AG04449 (cell line): ENCODE results near the gene HMGB2.

Experiments used
- CTCF ChIA-PET: fragments of 350-600 bp; formaldehyde crosslinking; extraction: SDS; loops from one replicate; lab custom pipeline; 2021; ENCODE audit warnings: antibody characterized with exemption; lab: Yijun Ruan, JAX
- POLR2A ChIA-PET: fragments of 400-600, 350-600 bp; formaldehyde crosslinking; extraction: SDS; loops from one replicate; lab custom pipeline; 2020; ENCODE audit warnings: antibody characterized with exemption, inconsistent platforms; lab: Yijun Ruan, JAX
- DNase-seq: peaks from one replicate; pipeline ENCODE4 v3.0.0-alpha.2; 2010; ENCODE audit warnings: low read depth, low spot score
- H3K4me3 ChIP-seq: 2 replicates; pipeline ENCODE4 v1.5.1; 2011; ENCODE audit warnings: low read depth, mild to moderate bottlenecking, control low read depth, low read length
- TF ChIP-seq, protein P1 (sequence below): IDR thresholded peaks from one replicate; pipeline ENCODE4 v1.5.1; 2011; ENCODE audit warnings: mild to moderate bottlenecking, moderate library complexity, low read length, control low read depth, inconsistent platforms; ENCODE audit not compliant: insufficient read depth; ENCODE audit errors: missing control alignments

Gene HMGB2

DNA sequence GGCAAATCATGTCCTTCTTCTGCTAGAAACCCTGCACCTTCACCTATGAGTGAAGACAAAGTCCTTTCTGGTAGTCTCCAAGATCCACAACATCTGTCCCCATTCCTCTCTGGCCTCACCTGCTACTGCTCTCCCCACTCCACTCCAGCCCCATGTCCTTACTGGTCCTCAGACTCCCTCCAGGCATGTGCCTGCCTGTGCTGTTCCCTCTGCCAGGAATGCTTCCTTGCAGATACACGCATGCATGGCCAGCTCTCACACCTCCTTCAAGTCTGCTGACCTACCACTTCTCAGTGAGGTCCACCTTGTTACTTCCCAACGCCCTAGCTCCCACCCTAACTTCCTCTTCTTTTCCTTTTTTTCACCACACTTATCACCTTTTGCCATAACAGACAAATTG lies 18.1 kb downstream of the HMGB2 start:
- ChIA-PET CTCF (interaction anchor here (0.9 to 9.9 kb wide), 5 partner anchors 10 to 511 kb away, joined by 3 to 464 read pairs (median 8); no protein-coding TSS in a partner anchor), POLR2A (no interaction called here)
- TF ChIP-seq, protein P1, sequence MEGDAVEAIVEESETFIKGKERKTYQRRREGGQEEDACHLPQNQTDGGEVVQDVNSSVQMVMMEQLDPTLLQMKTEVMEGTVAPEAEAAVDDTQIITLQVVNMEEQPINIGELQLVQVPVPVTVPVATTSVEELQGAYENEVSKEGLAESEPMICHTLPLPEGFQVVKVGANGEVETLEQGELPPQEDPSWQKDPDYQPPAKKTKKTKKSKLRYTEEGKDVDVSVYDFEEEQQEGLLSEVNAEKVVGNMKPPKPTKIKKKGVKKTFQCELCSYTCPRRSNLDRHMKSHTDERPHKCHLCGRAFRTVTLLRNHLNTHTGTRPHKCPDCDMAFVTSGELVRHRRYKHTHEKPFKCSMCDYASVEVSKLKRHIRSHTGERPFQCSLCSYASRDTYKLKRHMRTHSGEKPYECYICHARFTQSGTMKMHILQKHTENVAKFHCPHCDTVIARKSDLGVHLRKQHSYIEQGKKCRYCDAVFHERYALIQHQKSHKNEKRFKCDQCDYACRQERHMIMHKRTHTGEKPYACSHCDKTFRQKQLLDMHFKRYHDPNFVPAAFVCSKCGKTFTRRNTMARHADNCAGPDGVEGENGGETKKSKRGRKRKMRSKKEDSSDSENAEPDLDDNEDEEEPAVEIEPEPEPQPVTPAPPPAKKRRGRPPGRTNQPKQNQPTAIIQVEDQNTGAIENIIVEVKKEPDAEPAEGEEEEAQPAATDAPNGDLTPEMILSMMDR, result no peak
- H3K4me3 ChIP-seq, result no peak overlapping the region
- DNase-seq, result no peak

DNA sequence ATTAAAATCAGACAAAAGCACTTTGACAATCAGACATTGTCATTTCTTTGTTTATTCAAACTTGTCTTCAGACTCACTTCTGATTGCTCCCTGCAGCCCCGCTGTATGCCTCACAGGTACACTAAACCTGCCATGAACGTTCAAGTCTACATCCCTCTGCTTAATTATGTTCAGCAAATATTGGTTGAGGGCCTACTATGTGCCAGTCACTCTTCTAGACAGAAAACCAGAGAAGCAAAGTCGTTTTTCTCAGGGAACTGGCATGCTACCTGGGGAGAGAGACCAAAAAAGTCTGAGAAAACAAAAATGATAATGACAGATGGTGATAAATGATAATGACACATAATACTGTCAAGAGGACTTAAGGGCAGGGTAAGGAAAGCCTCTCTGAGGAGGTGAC lies 19.4 kb downstream of the HMGB2 start:
- no peak for DNase-seq
- ChIA-PET POLR2A (no interaction called here), CTCF (interaction anchor here (6.8 kb wide), 1 partner anchor 105 kb away, joined by 38 read pairs; no protein-coding TSS in a partner anchor)
- TF ChIP-seq, protein P1, result no peak
- no peak overlapping the region for H3K4me3 ChIP-seq

DNA sequence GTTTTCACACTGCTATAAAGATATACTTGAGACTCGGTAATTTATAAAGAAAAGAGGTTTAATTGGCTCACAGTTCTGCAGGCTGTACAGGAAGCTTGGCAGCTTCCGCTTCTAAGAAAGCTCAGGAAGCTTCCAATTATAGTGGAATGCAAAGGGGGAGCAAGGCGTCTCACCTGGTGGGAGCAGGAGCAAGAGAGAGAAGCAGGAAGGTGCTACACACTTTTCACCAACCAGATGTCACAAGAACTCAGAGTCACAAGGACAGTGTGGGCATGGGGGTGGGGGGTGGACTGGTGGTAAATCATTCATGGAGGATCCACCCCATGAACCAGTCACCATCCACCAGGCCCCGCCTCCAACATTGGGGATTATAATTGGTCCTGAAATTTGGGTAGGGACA lies 22.8 kb downstream of the HMGB2 start:
- POLR2A ChIA-PET, result no interaction called here
- CTCF ChIA-PET, result interaction anchor here (1.2 to 6.8 kb wide), 3 partner anchors 10 to 108 kb away, joined by 3 to 38 read pairs (median 15); no protein-coding TSS in a partner anchor
- H3K4me3 ChIP-seq, result no peak overlapping the region
- TF ChIP-seq, protein P1, result no peak
- DNase-seq, result no peak

DNA sequence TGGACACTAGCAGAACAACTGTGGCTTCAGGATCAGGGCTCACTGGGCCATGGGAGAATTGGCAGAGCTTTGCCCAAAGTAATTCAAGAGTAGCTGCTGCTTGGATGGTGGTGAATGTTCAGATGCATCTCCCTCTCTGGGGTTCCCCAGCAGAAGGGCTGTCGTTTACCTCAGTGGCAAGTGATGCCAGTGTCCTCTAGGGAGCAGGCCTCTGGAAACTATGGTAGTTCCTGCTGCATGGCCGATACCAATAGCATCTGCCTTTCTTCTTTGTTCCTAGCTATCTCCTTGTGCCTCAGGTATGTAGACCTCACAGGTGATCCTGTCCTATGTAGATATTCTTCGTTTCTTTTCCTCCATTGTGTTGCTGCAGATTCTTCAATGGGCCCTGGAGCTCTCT lies 26.4 kb downstream of the HMGB2 start:
- no peak for DNase-seq
- no peak overlapping the region for H3K4me3 ChIP-seq
- CTCF ChIA-PET, result interaction anchor here (1.0 to 6.0 kb wide), 5 partner anchors 11 to 294 kb away, joined by 3 to 36 read pairs (median 8); no protein-coding TSS in a partner anchor
- TF ChIP-seq, protein P1, result no peak
- POLR2A ChIA-PET, result no interaction called here

DNA sequence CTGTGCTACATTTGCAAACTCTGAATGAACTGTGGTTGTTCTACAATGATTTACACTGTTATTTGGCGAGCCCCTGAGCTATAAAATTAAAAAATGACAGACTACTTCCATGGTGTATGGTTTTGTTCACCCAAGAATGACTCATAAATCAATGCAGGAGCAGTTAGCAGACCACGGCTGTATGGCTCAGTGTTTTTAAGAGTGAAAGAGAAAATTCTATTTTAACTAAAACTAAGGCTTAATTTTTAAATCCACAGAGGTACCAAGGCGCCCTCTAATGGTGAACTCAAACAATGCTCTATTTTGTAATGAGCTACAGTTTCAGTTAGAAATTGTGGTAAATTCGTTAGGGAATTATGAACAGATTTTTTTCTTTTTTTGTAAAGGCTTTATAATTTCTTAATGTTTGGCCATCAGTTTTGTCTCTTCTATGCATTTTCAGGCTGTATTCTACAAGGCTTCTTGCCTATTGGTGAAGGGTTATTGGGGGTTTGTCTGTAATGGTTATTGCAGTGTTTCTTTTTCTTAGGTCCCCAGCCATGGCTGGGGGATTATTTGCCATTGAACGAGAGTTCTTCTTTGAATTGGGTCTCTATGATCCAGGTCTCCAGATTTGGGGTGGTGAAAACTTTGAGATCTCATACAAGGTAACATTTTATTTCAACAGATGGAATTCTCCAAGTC lies 32.5 kb downstream of the HMGB2 start:
- H3K4me3 ChIP-seq, result no peak overlapping the region
- ChIA-PET CTCF (interaction anchor here (0.6 to 7.2 kb wide), 32 partner anchors 9 to 289 kb away, joined by 3 to 87 read pairs (median 4); no protein-coding TSS in a partner anchor), POLR2A (no interaction called here)
- no peak for DNase-seq
- TF ChIP-seq, protein P1, result peak; percentile 35

DNA sequence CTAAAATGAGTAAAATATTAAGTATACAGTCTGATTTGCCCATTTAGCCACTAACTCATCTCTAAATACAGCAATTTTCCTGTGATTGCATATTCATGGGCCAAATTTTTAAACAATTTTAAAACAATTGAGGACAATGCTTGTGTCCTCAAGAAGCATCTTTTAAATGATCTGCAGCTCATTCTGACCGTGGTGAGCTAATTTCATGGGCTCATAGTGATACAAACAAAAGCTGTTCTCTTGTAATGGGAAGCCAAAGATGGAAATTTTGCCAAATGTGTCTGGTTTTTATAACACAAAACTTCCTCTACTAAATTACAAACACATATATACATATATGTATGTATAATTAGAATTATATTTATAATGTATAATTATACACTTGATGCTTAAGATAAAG lies 39.7 kb downstream of the HMGB2 start:
- CTCF ChIA-PET, result no interaction called here
- POLR2A ChIA-PET, result no interaction called here
- TF ChIP-seq, protein P1, result no peak
- no peak for DNase-seq
- H3K4me3 ChIP-seq, result no peak overlapping the region
